HEK293 (cell line): Measurements from ENCODE around the gene EEF1A2.

Experiments
- CTCF ChIA-PET: fragments of 350-600 bp; formaldehyde crosslinking; extraction: SDS; loops from one replicate; lab custom pipeline; 2021; ENCODE audit warnings: antibody characterized with exemption; lab: Yijun Ruan, JAX
- POLR2A ChIA-PET: fragments of 300-600 bp; formaldehyde crosslinking; extraction: SDS; loops from one replicate; lab custom pipeline; 2020; ENCODE audit warnings: antibody characterized with exemption, inconsistent platforms; lab: Yijun Ruan, JAX
- H3K27ac ChIP-seq: fragments of 200-500 bp; sonication (Bioruptor generic); 2 replicates; pipeline ENCODE4 v1.5.1; 2014; ENCODE audit warnings: low read depth, low read length, control low read depth, inconsistent platforms; ENCODE audit errors: extremely low read depth
- H3K36me3 ChIP-seq, 2 experiments: fragments of 200-500 bp in 1 of 2; sonication (Bioruptor generic) in 1 of 2; 1 replicate in 1 of 2; 2 replicates in 1 of 2; pipeline ENCODE4 v1.5.1; 2014 to 2017; ENCODE audit warnings: inconsistent platforms in 2 of 2, low read length in 2 of 2; ENCODE audit not compliant: control insufficient read depth in 2 of 2, insufficient read depth in 1 of 2
- H3K4me1 ChIP-seq: fragments of 200-500 bp; sonication (Bioruptor generic); 2 replicates; pipeline ENCODE4 v1.5.1; 2014; ENCODE audit warnings: mild to moderate bottlenecking, low read length, inconsistent platforms; ENCODE audit not compliant: control insufficient read depth, insufficient read depth
- H3K4me3 ChIP-seq: 2 replicates; pipeline ENCODE4 v1.5.1; 2011; ENCODE audit warnings: low read depth, mild to moderate bottlenecking, control low read depth, low read length, moderate library complexity
- H3K9me3 ChIP-seq: fragments of 200-500 bp; sonication (Bioruptor generic); 2 replicates; pipeline ENCODE4 v1.5.1; 2014; ENCODE audit warnings: low read depth, low read length, inconsistent platforms; ENCODE audit not compliant: control insufficient read depth, insufficient read depth
- BCL11A ChIP-seq: fragments of 450-650 bp; formaldehyde crosslinking; IDR thresholded peaks from 2 replicates; pipeline ENCODE4 v1.5.1; 2016; ENCODE audit warnings: low read depth, missing biosample characterization, missing genetic modification characterization
- GLI4 ChIP-seq: fragments of 450-650 bp; formaldehyde crosslinking; IDR thresholded peaks from 2 replicates; pipeline ENCODE4 v1.5.1; 2016; ENCODE audit warnings: missing biosample characterization, missing genetic modification characterization
- GLIS2 ChIP-seq: fragments of 450-650 bp; formaldehyde crosslinking; IDR thresholded peaks from 2 replicates; pipeline ENCODE4 v1.5.1; 2016; ENCODE audit warnings: missing biosample characterization, missing genetic modification characterization
- INSM2 ChIP-seq: fragments of 450-650 bp; formaldehyde crosslinking; IDR thresholded peaks from 2 replicates; pipeline ENCODE4 v1.5.1; 2016; ENCODE audit warnings: missing biosample characterization, missing genetic modification characterization
- MZF1 ChIP-seq: fragments of 450-650 bp; formaldehyde crosslinking; IDR thresholded peaks from 2 replicates; pipeline ENCODE4 v1.5.1; 2017; ENCODE audit warnings: missing biosample characterization, missing genetic modification characterization, borderline replicate concordance
- OSR2 ChIP-seq: fragments of 450-650 bp; formaldehyde crosslinking; IDR thresholded peaks from 2 replicates; pipeline ENCODE4 v1.5.1; 2016; ENCODE audit warnings: missing biosample characterization, missing genetic modification characterization
- PATZ1 ChIP-seq: fragments of 450-650 bp; formaldehyde crosslinking; IDR thresholded peaks from 2 replicates; pipeline ENCODE4 v1.5.1; 2016; ENCODE audit warnings: missing biosample characterization, missing genetic modification characterization
- SCRT1 ChIP-seq: fragments of 450-650 bp; formaldehyde crosslinking; IDR thresholded peaks from 2 replicates; pipeline ENCODE4 v1.5.1; 2016; ENCODE audit warnings: missing biosample characterization, missing genetic modification characterization, borderline replicate concordance
- YY2 ChIP-seq: fragments of 450-650 bp; formaldehyde crosslinking; IDR thresholded peaks from 2 replicates; pipeline ENCODE4 v1.5.1; 2016; ENCODE audit warnings: missing biosample characterization, missing genetic modification characterization
- ZBTB21 ChIP-seq: fragments of 450-650 bp; formaldehyde crosslinking; IDR thresholded peaks from 2 replicates; pipeline ENCODE4 v1.5.1; 2017; ENCODE audit warnings: missing biosample characterization, missing genetic modification characterization
- ZIC2 ChIP-seq: fragments of 450-650 bp; formaldehyde crosslinking; IDR thresholded peaks from 2 replicates; pipeline ENCODE4 v1.5.1; 2016; ENCODE audit warnings: missing biosample characterization, missing genetic modification characterization
- ZNF239 ChIP-seq: fragments of 450-650 bp; formaldehyde crosslinking; IDR thresholded peaks from 2 replicates; pipeline ENCODE4 v1.5.1; 2016; ENCODE audit warnings: missing biosample characterization, missing genetic modification characterization
- ZNF416 ChIP-seq: fragments of 450-650 bp; formaldehyde crosslinking; IDR thresholded peaks from 2 replicates; pipeline ENCODE4 v1.5.1; 2016; ENCODE audit warnings: missing biosample characterization, missing genetic modification characterization
- ZNF501 ChIP-seq: fragments of 450-650 bp; formaldehyde crosslinking; IDR thresholded peaks from 2 replicates; pipeline ENCODE4 v1.5.1; 2016; ENCODE audit warnings: missing biosample characterization, missing genetic modification characterization
- ZNF514 ChIP-seq: fragments of 450-650 bp; formaldehyde crosslinking; IDR thresholded peaks from 2 replicates; pipeline ENCODE4 v1.5.1; 2016; ENCODE audit warnings: missing biosample characterization, missing genetic modification characterization
- ZNF623 ChIP-seq: fragments of 450-650 bp; formaldehyde crosslinking; IDR thresholded peaks from 2 replicates; pipeline ENCODE4 v1.5.1; 2016; ENCODE audit warnings: missing biosample characterization, missing genetic modification characterization
- ZNF704 ChIP-seq: fragments of 450-650 bp; formaldehyde crosslinking; IDR thresholded peaks from 2 replicates; pipeline ENCODE4 v1.5.1; 2016; ENCODE audit warnings: missing biosample characterization, missing genetic modification characterization
- ZNF785 ChIP-seq: fragments of 450-650 bp; formaldehyde crosslinking; IDR thresholded peaks from 2 replicates; pipeline ENCODE4 v1.5.1; 2016; ENCODE audit warnings: missing biosample characterization, missing genetic modification characterization
- ZSCAN16 ChIP-seq: fragments of 450-650 bp; formaldehyde crosslinking; IDR thresholded peaks from 2 replicates; pipeline ENCODE4 v1.5.1; 2016; ENCODE audit warnings: missing biosample characterization, missing genetic modification characterization
- ZSCAN4 ChIP-seq: fragments of 450-650 bp; formaldehyde crosslinking; IDR thresholded peaks from 2 replicates; pipeline ENCODE4 v1.5.1; 2017; ENCODE audit warnings: missing biosample characterization, missing genetic modification characterization

EEF1A2 gene

GRCh38 chr20:63484651-63485403, 14.1 kb downstream of the EEF1A2 start:
- TF ChIP-seq BCL11A (tag by site-specific recombination), result peak; percentile 30; the same call in 1 of the 2 replicates
- peak; percentile 64 for TF ChIP-seq GLIS2 (tag by site-specific recombination)
- TF ChIP-seq ZNF501 (tag by site-specific recombination), result no peak
- TF ChIP-seq PATZ1 (tag by site-specific recombination), result peak; percentile 67; the same call in 1 of the 2 replicates
- no peak for TF ChIP-seq YY2 (tag by site-specific recombination)
- TF ChIP-seq ZNF514 (tag by site-specific recombination), result no peak
- Histone ChIP-seq H3K4me1 (peaks cover 6% of the 10 kb centered on the region), H3K27ac (no peak overlapping the region), H3K9me3 (no peaks in the 10 kb centered on the region), H3K36me3 (peaks cover 0 to 15% of the 10 kb centered on the region in 2 experiments; a peak in 1 of 3 replicates), H3K4me3 (no peak overlapping the region)
- ChIA-PET CTCF (interaction anchor here (0.5 to 1.2 kb wide), 3 partner anchors 11 to 176 kb away, joined by 3 to 4 read pairs (median 4); no protein-coding TSS in a partner anchor), POLR2A (interaction anchor here (1.0 kb wide), 1 partner anchor 36 kb away, joined by 5 read pairs; the partner anchor contains the start of gene PPDPF)

- Histone ChIP-seq H3K4me1 (peaks cover 6% of the 10 kb centered on the region), H3K9me3 (no peaks in the 10 kb centered on the region), H3K36me3 (peaks cover 0 to 13% of the 10 kb centered on the region in 2 experiments; a peak in 1 of 3 replicates), H3K27ac (no peak overlapping the region), H3K4me3 (no peak overlapping the region)
- TF ChIP-seq SCRT1, result no peak
- no peak for TF ChIP-seq BCL11A (tag by site-specific recombination)
- TF ChIP-seq, all 188 proteins: peak for 0
- POLR2A ChIA-PET, result interaction anchor here (1.0 kb wide), 1 partner anchor 36 kb away, joined by 5 read pairs; the partner anchor contains the start of gene PPDPF
- CTCF ChIA-PET, result interaction anchor here (0.5 to 1.2 kb wide), 3 partner anchors 12 to 175 kb away, joined by 3 to 4 read pairs (median 4); no protein-coding TSS in a partner anchor
Measured at GRCh38 chr20:63484236-63484635, 14.6 kb downstream of the EEF1A2 start.

GRCh38 chr20:63483834-63484233, 15.0 kb downstream of the EEF1A2 start:
- TF ChIP-seq OSR2 (tag by site-specific recombination) (no peak), ZIC2 (tag by site-specific recombination) (peak; percentile 50), ZNF623 (tag by site-specific recombination) (peak; percentile 41; the same call in 1 of the 2 replicates), MZF1 (tag by site-specific recombination) (no peak)
- H3K9me3 ChIP-seq, result no peaks in the 10 kb centered on the region
- ChIA-PET POLR2A (interaction anchor here (1.0 kb wide), 1 partner anchor 37 kb away, joined by 5 read pairs; the partner anchor contains the start of gene PPDPF), CTCF (interaction anchor here (0.5 to 1.2 kb wide), 4 partner anchors 12 to 175 kb away, joined by 3 to 4 read pairs (median 4); no protein-coding TSS in a partner anchor)
- H3K4me1 ChIP-seq, result peaks cover 6% of the 10 kb centered on the region
- H3K36me3 ChIP-seq, result peaks cover 0 to 9% of the 10 kb centered on the region in 2 experiments; a peak in 1 of 3 replicates
- no peak overlapping the region for H3K27ac ChIP-seq
- no peak overlapping the region for H3K4me3 ChIP-seq

GRCh38 chr20:63482021-63482587, 16.8 kb downstream of the EEF1A2 start:
- Histone ChIP-seq H3K4me1 (peaks cover 6% of the 10 kb centered on the region), H3K27ac (no peak overlapping the region), H3K4me3 (no peak overlapping the region), H3K9me3 (no peaks in the 10 kb centered on the region), H3K36me3 (no peaks in the 10 kb centered on the region)
- ChIA-PET POLR2A (no interaction called here), CTCF (interaction anchor here (1.6 kb wide), 1 partner anchor 173 kb away, joined by 3 read pairs; no protein-coding TSS in a partner anchor)
- TF ChIP-seq GLI4 (no peak), ZSCAN16 (tag by site-specific recombination) (no peak), INSM2 (tag by site-specific recombination) (no peak), ZBTB21 (tag by site-specific recombination) (no peak), ZNF416 (tag by site-specific recombination) (no peak), ZNF239 (tag by site-specific recombination) (no peak), ZSCAN4 (tag by site-specific recombination) (no peak), ZNF704 (tag by site-specific recombination) (no peak), ZNF785 (tag by site-specific recombination) (no peak)
